Right lobe of liver (tissue), 4 donors: ENCODE results near the gene ATG7.

Source experiments
- POLR2A ChIP-seq: fragments of 450-650 bp; IDR thresholded peaks from one replicate; pipeline ENCODE4 v1.6.1; 2017; ENCODE audit warnings: antibody characterized with exemption, mild to moderate bottlenecking
- TF ChIP-seq, protein P1 (sequence below), 4 donors: fragments of 200-600 bp in 3 of 4; fragments of 450-650 bp in 1 of 4; IDR thresholded peaks; one replicate each; pipeline versions ENCODE4 v1.5.1 to v1.8.0; 2016 to 2022; ENCODE audit warnings: antibody characterized with exemption in 4 of 4, mild to moderate bottlenecking in 2 of 4
- donor health status: DM: no; HTN: no; CAD: no.
- donor health status: DM: no; HTN: no; CAD: no.
- donor health status: DM: no; HTN: yes; CAD: no.

DNA sequence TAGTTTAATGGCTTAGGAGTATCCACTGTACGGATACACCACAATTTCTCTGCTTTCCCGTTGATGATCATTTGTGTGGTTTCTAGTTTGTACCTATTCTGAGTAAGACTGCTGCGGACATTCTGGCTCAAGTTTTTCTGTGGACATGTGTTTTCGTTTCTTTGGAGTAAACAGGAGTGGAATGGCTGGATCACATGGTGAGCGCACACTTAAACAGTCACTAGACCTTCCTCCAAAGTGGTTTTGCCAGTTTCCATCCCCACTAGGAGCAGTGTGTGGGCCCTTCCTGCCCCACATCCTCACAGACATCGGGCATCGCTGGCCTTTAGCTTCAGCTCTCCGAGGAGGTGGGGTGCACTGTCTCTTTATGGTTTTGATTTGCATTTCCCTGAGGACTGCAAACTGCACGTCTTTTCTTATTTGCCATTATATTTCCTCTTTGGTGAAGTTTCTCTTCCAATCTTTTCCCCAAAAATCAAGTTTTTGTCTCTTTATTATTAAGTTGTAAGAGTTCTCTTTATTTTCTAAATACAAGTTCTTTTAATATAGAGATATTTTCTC is 277.5 kb downstream of the ATG7 start:
- TF ChIP-seq, protein P1, sequence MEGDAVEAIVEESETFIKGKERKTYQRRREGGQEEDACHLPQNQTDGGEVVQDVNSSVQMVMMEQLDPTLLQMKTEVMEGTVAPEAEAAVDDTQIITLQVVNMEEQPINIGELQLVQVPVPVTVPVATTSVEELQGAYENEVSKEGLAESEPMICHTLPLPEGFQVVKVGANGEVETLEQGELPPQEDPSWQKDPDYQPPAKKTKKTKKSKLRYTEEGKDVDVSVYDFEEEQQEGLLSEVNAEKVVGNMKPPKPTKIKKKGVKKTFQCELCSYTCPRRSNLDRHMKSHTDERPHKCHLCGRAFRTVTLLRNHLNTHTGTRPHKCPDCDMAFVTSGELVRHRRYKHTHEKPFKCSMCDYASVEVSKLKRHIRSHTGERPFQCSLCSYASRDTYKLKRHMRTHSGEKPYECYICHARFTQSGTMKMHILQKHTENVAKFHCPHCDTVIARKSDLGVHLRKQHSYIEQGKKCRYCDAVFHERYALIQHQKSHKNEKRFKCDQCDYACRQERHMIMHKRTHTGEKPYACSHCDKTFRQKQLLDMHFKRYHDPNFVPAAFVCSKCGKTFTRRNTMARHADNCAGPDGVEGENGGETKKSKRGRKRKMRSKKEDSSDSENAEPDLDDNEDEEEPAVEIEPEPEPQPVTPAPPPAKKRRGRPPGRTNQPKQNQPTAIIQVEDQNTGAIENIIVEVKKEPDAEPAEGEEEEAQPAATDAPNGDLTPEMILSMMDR (IDR thresholded peaks at IDR 0.05), result no peak
- TF ChIP-seq POLR2A, result no peak
